GM12801 (cell line): Measurements from ENCODE around the gene WFS1.

Source experiments
- CTCF ChIP-seq: IDR thresholded peaks from one replicate; pipeline ENCODE4 v1.5.1; 2011; ENCODE audit warnings: control low read depth; ENCODE audit not compliant: insufficient read length; ENCODE audit errors: extremely low read depth

Gene WFS1

GRCh38 chr4:6307230-6307629, 37.6 kb downstream of the WFS1 start:
- TF ChIP-seq CTCF = no peak

- TF ChIP-seq CTCF = no peak
Observed at GRCh38 chr4:6307891-6308290, 38.2 kb downstream of the WFS1 start.

GRCh38 chr4:6308899-6309643, 39.4 kb downstream of the WFS1 start:
- no peak for TF ChIP-seq CTCF

- no peak for TF ChIP-seq CTCF
Observed at GRCh38 chr4:6309777-6310176, 40.1 kb downstream of the WFS1 start.

GRCh38 chr4:6313216-6313615, 43.6 kb downstream of the WFS1 start:
- TF ChIP-seq CTCF = no peak

GRCh38 chr4:6316461-6317003, 46.9 kb downstream of the WFS1 start:
- TF ChIP-seq CTCF = no peak

GRCh38 chr4:6318206-6318605, 48.6 kb downstream of the WFS1 start:
- no peak for TF ChIP-seq CTCF
